SW 1271 (cell line): ENCODE measurements around the gene QSOX1.

Experiments used
- DNase-seq, 2 experiments: peaks; one replicate each; lab custom pipeline; 2025; lab: John Stamatoyannopoulos, UW

The QSOX1 gene

DNA sequence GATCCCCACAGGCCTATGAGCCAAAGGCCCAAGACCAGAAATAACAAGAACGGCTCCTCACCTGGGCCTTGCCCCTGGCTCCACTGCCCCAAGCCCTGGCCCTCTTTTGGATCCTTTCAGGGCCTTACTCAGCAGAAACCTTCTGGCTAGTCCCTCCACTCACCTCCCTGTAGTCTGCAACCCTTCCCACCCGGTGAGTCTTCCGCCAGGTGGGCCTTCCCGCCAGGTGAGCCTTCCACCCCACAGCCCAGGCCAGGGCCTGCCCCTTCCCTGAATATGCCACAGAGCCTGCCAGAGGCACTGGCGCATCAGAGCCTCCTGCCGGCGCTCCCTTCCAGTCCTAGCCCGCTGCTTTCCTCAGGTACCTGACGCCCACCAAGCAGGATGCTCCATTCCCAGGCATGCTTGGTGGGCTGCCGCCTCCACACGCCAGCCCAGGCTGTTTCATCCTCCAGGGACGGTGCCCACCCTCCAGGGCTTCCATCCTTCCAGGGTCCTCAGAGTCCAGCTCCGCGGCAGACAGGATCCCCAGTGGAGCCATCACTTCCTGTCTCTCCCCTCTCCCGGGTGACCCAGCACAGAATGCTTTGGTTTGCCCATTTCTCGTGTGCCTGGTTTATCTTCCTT is 96.3 kb downstream of the QSOX1 start:
- no peak for DNase-seq

DNA sequence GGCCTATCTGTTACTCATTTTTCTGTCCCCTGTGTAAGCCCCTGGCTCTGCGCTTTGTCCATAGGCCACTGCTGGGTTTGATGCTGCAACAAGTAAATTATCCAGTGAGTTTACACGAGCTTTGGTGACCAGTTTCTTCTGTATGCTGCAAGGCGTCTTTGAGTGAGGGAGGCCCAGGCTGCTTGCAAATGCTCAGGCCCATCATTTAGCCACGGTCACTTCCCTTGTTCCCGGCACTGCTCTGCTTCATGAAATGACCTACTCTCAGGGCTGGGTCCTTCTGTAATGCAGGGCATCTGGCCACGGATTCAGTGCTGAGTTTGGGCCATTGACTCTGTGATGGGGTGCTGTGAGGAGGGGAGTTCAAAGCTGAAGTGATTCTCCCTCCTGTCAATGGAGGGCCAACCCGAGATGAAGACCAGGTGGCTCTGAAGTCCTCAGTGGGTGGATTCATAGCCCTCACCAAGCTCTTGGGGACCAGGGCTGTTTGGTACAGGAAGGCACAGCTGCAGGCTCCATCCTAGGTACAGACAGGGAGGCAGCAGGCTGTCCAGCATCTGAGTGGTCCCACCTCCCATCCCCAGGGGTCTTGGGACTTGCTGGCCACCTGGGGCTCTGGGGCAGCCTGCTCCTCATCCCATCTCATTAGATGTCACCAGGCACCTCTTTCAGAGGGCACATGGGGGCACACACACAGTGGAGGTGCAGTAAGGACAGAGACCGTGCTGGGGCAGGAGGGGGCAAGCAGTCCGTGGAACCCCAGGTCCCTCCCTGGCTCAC is 97.0 kb downstream of the QSOX1 start:
- no peak for DNase-seq

DNA sequence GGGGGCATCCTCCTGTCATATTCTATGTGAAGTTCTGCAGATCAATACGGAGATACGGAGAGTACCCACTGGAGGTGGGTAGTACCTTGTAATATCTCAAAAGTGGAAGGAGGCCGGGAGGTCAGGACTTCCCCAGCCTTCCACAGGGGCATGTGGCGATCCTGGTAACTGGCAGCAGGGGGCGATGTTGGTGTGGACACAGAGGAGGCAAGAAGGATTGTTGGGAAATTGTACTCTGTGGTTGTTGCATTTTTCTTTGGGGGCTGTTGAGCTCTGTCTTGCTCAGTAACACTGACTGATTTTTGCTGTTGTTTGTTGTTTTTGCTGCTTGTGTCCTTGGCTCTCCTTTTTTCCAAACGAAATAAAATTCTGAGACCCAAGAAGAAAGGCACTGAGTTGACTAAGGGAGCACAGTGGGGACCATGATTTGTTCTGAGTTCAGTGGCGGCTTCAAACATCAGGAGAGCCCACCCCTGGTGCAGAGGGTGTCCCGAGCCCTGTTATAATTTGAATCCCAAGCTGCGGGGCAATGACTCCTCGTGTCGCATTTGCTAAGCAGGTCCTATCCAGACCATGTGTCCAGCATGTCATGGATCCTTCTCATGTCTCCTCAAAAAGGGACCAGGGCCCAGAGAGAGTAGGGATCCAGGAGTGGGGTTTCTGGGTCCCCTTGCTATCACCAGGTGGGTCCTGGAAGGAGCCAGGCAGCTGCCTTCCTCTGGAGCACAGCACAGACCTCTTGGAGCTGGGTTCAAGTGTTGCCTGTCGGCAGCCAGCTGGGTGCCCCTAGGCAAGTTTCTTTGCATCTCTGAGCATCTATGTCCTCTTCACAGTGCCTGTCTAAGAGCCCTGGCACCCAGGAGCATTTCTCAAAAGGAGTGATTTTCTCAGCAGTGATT is 98.2 kb downstream of the QSOX1 start:
- DNase-seq = peak in 1 of 2 experiments; percentile 39
